Central memory CD8-positive, alpha-beta T cell (primary cell): ENCODE measurements around the gene PRR15L.

Experiments
- ATAC-seq: fragments of 150-1000 bp; cut with Tn5 transposase; replicated peaks from 2 replicates; pipeline ENCODE4 v1.10.0; 2022; ENCODE audit warnings: mild to moderate bottlenecking, moderate FRiP score, moderate number of reproducible peaks; ENCODE audit not compliant: poor library complexity, severe bottlenecking; ENCODE audit errors: extremely low read depth
- DNase-seq, 2 donors: peaks; one replicate each; pipeline ENCODE4 v3.0.0; 2021; ENCODE audit warnings: low spot score in 2 of 2
- H3K27ac Mint-ChIP-seq: one replicate; pipeline ENCODE4 v1.8.0; 2022; ENCODE audit warnings: low read depth, mild to moderate bottlenecking, moderate library complexity, mixed read lengths
- H3K27me3 Mint-ChIP-seq: one replicate; pipeline ENCODE4 v1.8.0; 2022; ENCODE audit warnings: mixed read lengths
- H3K36me3 Mint-ChIP-seq: one replicate; pipeline ENCODE4 v1.8.0; 2022; ENCODE audit warnings: mild to moderate bottlenecking, moderate library complexity, mixed read lengths; ENCODE audit not compliant: insufficient read depth
- H3K4me1 Mint-ChIP-seq: one replicate; pipeline ENCODE4 v1.8.0; 2022; ENCODE audit warnings: mixed read lengths
- H3K4me3 Mint-ChIP-seq: one replicate; pipeline ENCODE4 v1.8.0; 2022; ENCODE audit warnings: mild to moderate bottlenecking, moderate library complexity, mixed read lengths
- H3K9me3 Mint-ChIP-seq: one replicate; pipeline ENCODE4 v1.8.0; 2022; ENCODE audit warnings: mixed read lengths

Gene PRR15L

GRCh38 chr17:47949946-47950345 is 7.7 kb downstream of the PRR15L start:
- DNase-seq = no peak
- peak; percentile 52 for ATAC-seq
- Mint-ChIP-seq H3K9me3 (no peaks in the 10 kb centered on the region), H3K27me3 (no peaks in the 10 kb centered on the region), H3K4me3 (peak overlapping the region; percentile 63), H3K36me3 (peaks cover 6% of the 10 kb centered on the region), H3K27ac (peak overlapping the region; percentile 47), H3K4me1 (peaks cover 29% of the 10 kb centered on the region)

DNA sequence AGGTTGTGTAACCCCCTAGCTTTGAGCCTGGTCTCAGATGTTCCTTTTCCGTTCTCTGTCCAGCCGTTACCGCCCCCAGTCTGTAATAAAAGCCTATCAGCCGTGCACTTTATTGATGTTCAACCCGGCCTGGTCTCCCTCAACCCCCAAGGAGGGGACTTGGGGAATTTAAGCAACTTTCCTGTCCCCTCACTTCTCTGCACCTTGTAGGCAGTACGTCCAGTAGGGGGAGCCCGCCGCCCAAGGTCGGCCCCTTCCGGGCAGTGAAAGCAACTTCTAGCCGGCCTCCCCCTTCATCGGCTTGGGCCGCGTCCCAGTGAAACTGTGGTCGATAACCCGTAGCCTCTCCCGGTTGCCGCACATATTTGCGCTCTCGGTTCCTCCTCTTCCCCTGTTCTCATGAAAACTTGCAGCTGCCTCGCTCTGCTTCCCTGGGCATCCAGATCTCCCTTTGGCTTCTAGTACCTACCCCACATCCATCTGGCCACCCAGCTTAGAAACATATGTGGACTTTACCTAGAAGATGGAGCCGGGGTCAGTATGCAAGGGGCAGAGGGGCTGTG is 8.4 kb downstream of the PRR15L start:
- Mint-ChIP-seq H3K27ac (peak overlapping the region; percentile 47), H3K9me3 (no peaks in the 10 kb centered on the region), H3K4me3 (peak overlapping the region; percentile 63), H3K4me1 (peaks cover 36% of the 10 kb centered on the region), H3K27me3 (no peaks in the 10 kb centered on the region), H3K36me3 (peaks cover 8% of the 10 kb centered on the region)
- DNase-seq (peak; percentile 49 to 72), ATAC-seq (peak; percentile 41)

DNA sequence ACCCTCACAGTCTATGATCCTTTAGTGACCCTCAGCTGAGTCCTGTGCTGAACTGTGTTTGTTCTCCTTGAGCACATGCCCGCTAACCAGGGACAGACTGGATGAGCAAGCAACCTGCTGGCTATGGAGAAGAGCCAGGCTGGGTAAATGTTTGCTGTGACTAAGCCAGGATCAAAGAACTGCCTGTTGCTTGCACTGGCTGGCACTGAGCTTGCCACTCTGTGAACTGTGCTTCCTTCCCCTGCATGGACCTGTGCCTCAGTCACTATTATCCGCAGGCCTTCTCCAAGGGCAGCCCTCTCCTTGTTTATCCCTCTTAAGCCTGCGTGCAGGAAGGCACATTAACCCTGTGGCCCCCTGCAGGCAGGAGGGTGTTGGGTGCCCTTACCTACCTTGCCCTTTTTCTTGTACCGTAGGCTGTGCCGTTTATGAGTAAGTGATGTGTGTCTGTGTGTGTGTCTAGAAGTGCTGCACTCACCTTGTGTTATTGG is 8.9 kb downstream of the PRR15L start:
- Mint-ChIP-seq H3K4me1 (peaks cover 37% of the 10 kb centered on the region), H3K9me3 (no peaks in the 10 kb centered on the region), H3K27ac (peak overlapping the region; percentile 47), H3K4me3 (no peak overlapping the region), H3K27me3 (no peaks in the 10 kb centered on the region), H3K36me3 (peaks cover 8% of the 10 kb centered on the region)
- ATAC-seq (no peak), DNase-seq (no peak)

GRCh38 chr17:47946929-47947397 is 10.7 kb downstream of the PRR15L start:
- Mint-ChIP-seq H3K9me3 (no peaks in the 10 kb centered on the region), H3K4me1 (peaks cover 46% of the 10 kb centered on the region), H3K4me3 (no peak overlapping the region), H3K27me3 (no peaks in the 10 kb centered on the region), H3K27ac (peak overlapping the region; percentile 16), H3K36me3 (peaks cover 9% of the 10 kb centered on the region)
- peak; percentile 70 for ATAC-seq
- DNase-seq = peak; percentile 53 to 56

GRCh38 chr17:47946516-47946915 is 11.2 kb downstream of the PRR15L start:
- DNase-seq (no peak), ATAC-seq (no peak)
- Mint-ChIP-seq H3K4me1 (peaks cover 48% of the 10 kb centered on the region), H3K27me3 (no peaks in the 10 kb centered on the region), H3K4me3 (no peak overlapping the region), H3K27ac (peak overlapping the region; percentile 16), H3K9me3 (no peaks in the 10 kb centered on the region), H3K36me3 (peaks cover 10% of the 10 kb centered on the region)

GRCh38 chr17:47945529-47946508 is 11.9 kb downstream of the PRR15L start:
- Mint-ChIP-seq H3K27ac (peak overlapping the region; percentile 42), H3K27me3 (no peaks in the 10 kb centered on the region), H3K9me3 (no peaks in the 10 kb centered on the region), H3K4me3 (peak overlapping the region; percentile 37), H3K4me1 (peaks cover 55% of the 10 kb centered on the region), H3K36me3 (peaks cover 12% of the 10 kb centered on the region)
- ATAC-seq (no peak), DNase-seq (no peak)

DNA sequence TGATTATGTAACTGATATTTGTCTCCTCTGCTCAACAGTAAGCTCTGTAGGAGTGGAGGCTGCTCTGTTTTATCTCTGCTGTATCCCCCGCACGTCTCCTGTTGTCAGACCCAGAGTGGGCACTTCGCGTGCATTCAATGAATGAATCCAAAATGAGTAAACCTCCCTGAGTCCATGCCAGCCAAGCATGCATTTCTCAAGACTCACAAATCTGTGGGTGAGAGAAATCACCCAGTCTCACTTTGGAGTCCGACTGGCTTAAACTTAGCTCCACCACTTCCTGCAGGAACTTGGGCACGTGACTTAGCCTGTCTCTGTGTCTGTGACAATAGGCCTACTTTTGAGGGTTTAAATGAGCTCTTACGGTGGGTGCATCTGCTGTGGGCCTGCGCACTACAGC is 12.6 kb downstream of the PRR15L start:
- Mint-ChIP-seq H3K27me3 (no peaks in the 10 kb centered on the region), H3K36me3 (peaks cover 12% of the 10 kb centered on the region), H3K9me3 (no peaks in the 10 kb centered on the region), H3K27ac (peak overlapping the region; percentile 42), H3K4me1 (peaks cover 56% of the 10 kb centered on the region), H3K4me3 (peak overlapping the region; percentile 37)
- no peak for ATAC-seq
- DNase-seq = no peak

GRCh38 chr17:47942568-47942967 is 15.1 kb downstream of the PRR15L start:
- Mint-ChIP-seq H3K27ac (no peak overlapping the region), H3K36me3 (peaks cover 6% of the 10 kb centered on the region), H3K27me3 (no peaks in the 10 kb centered on the region), H3K9me3 (no peaks in the 10 kb centered on the region), H3K4me1 (peaks cover 42% of the 10 kb centered on the region), H3K4me3 (peak overlapping the region; percentile 81)
- ATAC-seq (no peak), DNase-seq (no peak)

- Mint-ChIP-seq H3K36me3 (peaks cover 6% of the 10 kb centered on the region), H3K27me3 (no peaks in the 10 kb centered on the region), H3K4me3 (peak overlapping the region; percentile 81), H3K27ac (peak overlapping the region; percentile 85), H3K4me1 (peaks cover 40% of the 10 kb centered on the region), H3K9me3 (no peaks in the 10 kb centered on the region)
- no peak for DNase-seq
- no peak for ATAC-seq
These were observed 15.6 kb downstream of the PRR15L start for GRCh38 chr17:47942096-47942510.

GRCh38 chr17:47941246-47942095 is 16.2 kb downstream of the PRR15L start, which contains the start of gene PNPO:
Gene PNPO (plus strand): TSS chr17:47941571. CDS start chr17:47941676, 105 bp downstream.
- DNase-seq (peak; percentile 80 to 90), ATAC-seq (peak; percentile 98)
- H3K4me3 Mint-ChIP-seq = peak within 1 kb of the TSS; percentile 81
- H3K4me1 Mint-ChIP-seq = peaks cover 41% of the 10 kb centered on the region
- H3K9me3 Mint-ChIP-seq = no peaks in the 10 kb centered on the region
- H3K36me3 Mint-ChIP-seq = peaks cover 6% of the 10 kb centered on the region
- H3K27ac Mint-ChIP-seq = peak within 1 kb of the TSS; percentile 85
- no peaks in the 10 kb centered on the region for H3K27me3 Mint-ChIP-seq

- Mint-ChIP-seq H3K27me3 (no peaks in the 10 kb centered on the region), H3K36me3 (peaks cover 4% of the 10 kb centered on the region), H3K4me3 (no peak overlapping the region), H3K27ac (no peak overlapping the region), H3K9me3 (no peaks in the 10 kb centered on the region), H3K4me1 (peaks cover 22% of the 10 kb centered on the region)
- ATAC-seq = no peak
- no peak for DNase-seq
These were observed 19.7 kb downstream of the PRR15L start for GRCh38 chr17:47937941-47938340.

DNA sequence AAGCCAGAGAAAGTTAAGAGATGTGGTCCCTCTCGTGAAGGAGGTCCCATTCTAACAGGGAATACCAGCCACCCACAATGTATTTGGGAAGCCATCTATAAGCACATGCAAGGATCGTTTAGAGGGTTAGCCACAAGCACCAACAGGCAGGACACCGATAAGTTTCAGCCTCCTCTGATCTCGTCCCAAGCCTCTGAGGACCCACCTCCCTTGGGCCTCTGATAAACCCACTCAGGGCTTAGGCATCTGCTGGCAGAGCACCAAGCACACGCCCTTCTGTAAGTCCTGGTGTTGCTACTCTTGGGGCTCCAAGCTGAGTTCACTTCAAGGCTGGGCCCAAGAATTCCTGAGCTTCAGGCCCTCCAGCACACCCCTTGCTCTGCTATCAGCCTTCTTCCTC is 21.7 kb downstream of the PRR15L start:
- Mint-ChIP-seq H3K27me3 (no peaks in the 10 kb centered on the region), H3K9me3 (no peaks in the 10 kb centered on the region), H3K36me3 (no peaks in the 10 kb centered on the region), H3K4me3 (no peak overlapping the region), H3K27ac (no peak overlapping the region), H3K4me1 (peaks cover 14% of the 10 kb centered on the region)
- DNase-seq (no peak), ATAC-seq (no peak)
